Choroid plexus epithelial cell (primary cell): ENCODE data around the gene PCK2.

Experiments used
- DNase-seq: peaks from one replicate; pipeline ENCODE4 v3.0.0-alpha.2; 2010; ENCODE audit warnings: low read depth
- H3K4me3 ChIP-seq: 2 replicates; pipeline ENCODE4 v1.5.1; 2011; ENCODE audit warnings: low read depth, mild to moderate bottlenecking, control low read depth, low read length, moderate library complexity
- CTCF ChIP-seq: conservative IDR thresholded peaks from 2 replicates; pipeline ENCODE4 v1.5.1; 2011; ENCODE audit warnings: low read depth, mild to moderate bottlenecking, control low read depth, inconsistent platforms, low read length, moderate library complexity

Gene PCK2

GRCh38 chr14:24063263-24063836, 30.8 kb upstream of the PCK2 start:
- no peak overlapping the region for H3K4me3 ChIP-seq
- TF ChIP-seq CTCF: no peak
- DNase-seq: no peak

GRCh38 chr14:24064091-24064795, 29.9 kb upstream of the PCK2 start:
- no peak for TF ChIP-seq CTCF
- no peak overlapping the region for H3K4me3 ChIP-seq
- no peak for DNase-seq

- H3K4me3 ChIP-seq: no peak overlapping the region
- no peak for TF ChIP-seq CTCF
- DNase-seq: no peak
These were observed 29.3 kb upstream of the PCK2 start for GRCh38 chr14:24064856-24065255.

GRCh38 chr14:24065408-24065807, 28.7 kb upstream of the PCK2 start:
- no peak for TF ChIP-seq CTCF
- DNase-seq: no peak
- H3K4me3 ChIP-seq: no peak overlapping the region

- no peak overlapping the region for H3K4me3 ChIP-seq
- DNase-seq: no peak
- no peak for TF ChIP-seq CTCF
These were observed 27.5 kb upstream of the PCK2 start for GRCh38 chr14:24066496-24067132.

- no peak overlapping the region for H3K4me3 ChIP-seq
- no peak for DNase-seq
- TF ChIP-seq CTCF: no peak
These were observed 26.7 kb upstream of the PCK2 start for GRCh38 chr14:24067133-24068082.
